Neural crest cell (in vitro differentiated cells): ENCODE results near the gene ABCC8. TPM values are rescaled to one million over a fixed set of nuclear protein-coding genes. Genes with fewer than 3 reads are reported as not detected.

Source experiments
- DNase-seq: peaks from one replicate; pipeline ENCODE4 v3.0.0; 2021; ENCODE audit warnings: low read depth, mixed read lengths, low spot score
- H3K27ac Mint-ChIP-seq: one replicate; pipeline ENCODE4 v1.8.0; 2021; ENCODE audit warnings: mild to moderate bottlenecking, mixed read lengths; ENCODE audit not compliant: unreplicated experiment
- H3K27me3 Mint-ChIP-seq: 2 replicates; pipeline ENCODE4 v1.8.0; 2021; ENCODE audit warnings: low read depth, mild to moderate bottlenecking, mixed read lengths
- H3K36me3 Mint-ChIP-seq: 2 replicates; pipeline ENCODE4 v1.8.0; 2021; ENCODE audit warnings: low read depth, mild to moderate bottlenecking, mixed read lengths
- H3K4me1 Mint-ChIP-seq: 2 replicates; pipeline ENCODE4 v1.8.0; 2021; ENCODE audit warnings: mixed read lengths
- H3K4me3 Mint-ChIP-seq: one replicate; pipeline ENCODE4 v1.8.0; 2021; ENCODE audit warnings: mild to moderate bottlenecking, mixed read lengths
- H3K9me3 Mint-ChIP-seq: 2 replicates; pipeline ENCODE4 v1.8.0; 2021; ENCODE audit warnings: mixed read lengths
- CTCF ChIP-seq: fragments of 200-600 bp; sonication (generic); conservative IDR thresholded peaks from 2 replicates; pipeline ENCODE4 v1.5.0; 2021; ENCODE audit warnings: antibody characterized with exemption, mild to moderate bottlenecking
- long read RNA-seq: library from polyadenylated mRNA; unstranded; transcript quantifications from one replicate; pipeline ENCODE4 v2.0.0, GENCODE V29; 2020
- total RNA-seq: library from RNA; stranded (reverse); gene quantifications from 2 replicates; pipeline ENCODE4 v1.2.1, GENCODE V29; 2021

Gene ABCC8
- total RNA-seq: 4.6 and 6.1 TPM in 2 replicates
- long read RNA-seq, partial matches to known transcripts: 1 of 1 reads
- long read RNA-seq, other reads (novel, unspliced or antisense): 0 of 1 reads

- Mint-ChIP-seq H3K4me1 (peaks cover 33% of the 10 kb centered on the region), H3K36me3 (no peaks in the 10 kb centered on the region), H3K9me3 (no peaks in the 10 kb centered on the region), H3K27ac (no peak within 1 kb of the TSS), H3K27me3 (peaks cover 71% of the 10 kb centered on the region), H3K4me3 (peak within 1 kb of the TSS; percentile 87)
- peak; percentile 30 for DNase-seq
- no peak for TF ChIP-seq CTCF
Measured at GRCh38 chr11:17476317-17477083, at the start of gene ABCC8. Gene ABCC8 (minus strand): TSS chr11:17476845. CDS start chr11:17476776, 69 bp downstream.

- no peak overlapping the region for H3K27ac Mint-ChIP-seq
- H3K4me3 Mint-ChIP-seq: no peak overlapping the region
- H3K9me3 Mint-ChIP-seq: no peaks in the 10 kb centered on the region
- DNase-seq: no peak
- peaks cover 33% of the 10 kb centered on the region for H3K27me3 Mint-ChIP-seq
- H3K4me1 Mint-ChIP-seq: peaks cover 12% of the 10 kb centered on the region
- no peaks in the 10 kb centered on the region for H3K36me3 Mint-ChIP-seq
- no peak for TF ChIP-seq CTCF
Measured at GRCh38 chr11:17526326-17526725, 49.7 kb upstream of the ABCC8 start.

GRCh38 chr11:17525570-17525969 is 48.9 kb upstream of the ABCC8 start:
- no peak overlapping the region for H3K4me3 Mint-ChIP-seq
- peaks cover 41% of the 10 kb centered on the region for H3K27me3 Mint-ChIP-seq
- no peak overlapping the region for H3K27ac Mint-ChIP-seq
- no peak for TF ChIP-seq CTCF
- no peak for DNase-seq
- H3K36me3 Mint-ChIP-seq: no peaks in the 10 kb centered on the region
- peaks cover 12% of the 10 kb centered on the region for H3K4me1 Mint-ChIP-seq
- H3K9me3 Mint-ChIP-seq: no peaks in the 10 kb centered on the region

GRCh38 chr11:17524221-17524620 is 47.6 kb upstream of the ABCC8 start:
- Mint-ChIP-seq H3K9me3 (no peaks in the 10 kb centered on the region), H3K27ac (no peak overlapping the region), H3K27me3 (peaks cover 47% of the 10 kb centered on the region), H3K36me3 (no peaks in the 10 kb centered on the region), H3K4me1 (peaks cover 5% of the 10 kb centered on the region), H3K4me3 (no peak overlapping the region)
- no peak for TF ChIP-seq CTCF
- DNase-seq: no peak

GRCh38 chr11:17522655-17523054 is 46.0 kb upstream of the ABCC8 start:
- no peak overlapping the region for H3K27ac Mint-ChIP-seq
- no peak for TF ChIP-seq CTCF
- no peak overlapping the region for H3K4me3 Mint-ChIP-seq
- H3K9me3 Mint-ChIP-seq: no peaks in the 10 kb centered on the region
- H3K4me1 Mint-ChIP-seq: no peaks in the 10 kb centered on the region
- DNase-seq: no peak
- peaks cover 52% of the 10 kb centered on the region for H3K27me3 Mint-ChIP-seq
- no peaks in the 10 kb centered on the region for H3K36me3 Mint-ChIP-seq
